Mesendoderm (in vitro differentiated cells): ENCODE data around the gene NRG3.

Experiments used
- DNase-seq: peaks from one replicate; pipeline ENCODE4 v3.0.0; 2013
- H2AK5ac ChIP-seq: 2 replicates; pipeline ENCODE4 v1.6.1; 2013; ENCODE audit warnings: low read length, inconsistent platforms
- H2BK120ac ChIP-seq: 2 replicates; pipeline ENCODE4 v1.6.1; 2013; ENCODE audit warnings: low read depth, mild to moderate bottlenecking, low read length, moderate library complexity, mixed read lengths
- H2BK15ac ChIP-seq: replicated peaks from 2 replicates; pipeline ENCODE4 v1.6.1; 2013; ENCODE audit warnings: low read depth, mild to moderate bottlenecking, moderate library complexity
- H2BK5ac ChIP-seq: 2 replicates; pipeline ENCODE4 v1.6.1; 2013; ENCODE audit warnings: low read length, inconsistent platforms
- H3K18ac ChIP-seq: 2 replicates; pipeline ENCODE4 v1.6.1; 2013; ENCODE audit warnings: mild to moderate bottlenecking, low read length, mixed read lengths
- H3K23ac ChIP-seq: one replicate; pipeline ENCODE4 v1.6.1; 2013; ENCODE audit warnings: low read length
- H3K27ac ChIP-seq: 2 replicates; pipeline ENCODE4 v1.5.1; 2013; ENCODE audit warnings: low read depth, mild to moderate bottlenecking, inconsistent platforms, low read length, moderate library complexity
- H3K27me3 ChIP-seq: 2 replicates; pipeline ENCODE4 v1.6.1; 2013; ENCODE audit warnings: low read length, control low read depth, mild to moderate bottlenecking, inconsistent platforms; ENCODE audit not compliant: insufficient read depth, poor library complexity
- H3K36me3 ChIP-seq: 2 replicates; pipeline ENCODE4 v1.6.1; 2013; ENCODE audit warnings: low read length, inconsistent platforms; ENCODE audit not compliant: control insufficient read depth, insufficient read depth
- H3K4ac ChIP-seq: one replicate; pipeline ENCODE4 v1.6.1; 2013; ENCODE audit warnings: low read depth, mild to moderate bottlenecking, low read length, moderate library complexity
- H3K4me1 ChIP-seq: 2 replicates; pipeline ENCODE4 v1.6.1; 2013; ENCODE audit warnings: low read depth, low read length, inconsistent platforms; ENCODE audit not compliant: control insufficient read depth
- H3K4me2 ChIP-seq: 2 replicates; pipeline ENCODE4 v1.6.1; 2013; ENCODE audit warnings: low read length
- H3K4me3 ChIP-seq: 2 replicates; pipeline ENCODE4 v1.5.1; 2013; ENCODE audit warnings: mild to moderate bottlenecking, low read length
- H3K56ac ChIP-seq: one replicate; pipeline ENCODE4 v1.6.1; 2013; ENCODE audit warnings: low read length
- H3K79me1 ChIP-seq: 2 replicates; pipeline ENCODE4 v1.6.1; 2013; ENCODE audit warnings: low read length, inconsistent platforms
- H3K79me2 ChIP-seq: 2 replicates; pipeline ENCODE4 v1.6.1; 2013; ENCODE audit warnings: mild to moderate bottlenecking, low read length; ENCODE audit not compliant: control insufficient read depth, insufficient read depth
- H3K9ac ChIP-seq: 2 replicates; pipeline ENCODE4 v1.6.1; 2013; ENCODE audit warnings: low read length, inconsistent platforms
- H4K5ac ChIP-seq: one replicate; pipeline ENCODE4 v1.6.1; 2013; ENCODE audit warnings: low read length
- H4K8ac ChIP-seq: one replicate; pipeline ENCODE4 v1.6.1; 2013; ENCODE audit warnings: low read depth, mild to moderate bottlenecking, control low read depth, low read length, moderate library complexity
- WGBS: extraction: QIAGEN DNeasy Blood & Tissue Kit; methylation state at CpG from one replicate; pipeline ENCODE4 v1.1.7; 2013; ENCODE audit warnings: low lambda C conversion rate, missing lambda C conversion rate; ENCODE audit not compliant: insufficient coverage; ENCODE audit errors: extremely low coverage; 5-methylcytosine and 5-hydroxymethylcytosine counted together

Gene NRG3

GRCh38 chr10:81995254-81995653, 120.3 kb downstream of the NRG3 start:
- H3K79me1 ChIP-seq: no peaks in the 10 kb centered on the region
- H2BK120ac ChIP-seq: no peak overlapping the region
- peak; percentile 3 for DNase-seq
- no peaks in the 10 kb centered on the region for H3K79me2 ChIP-seq
- no peaks in the 10 kb centered on the region for H3K4me1 ChIP-seq
- no peak overlapping the region for H3K23ac ChIP-seq
- no peak overlapping the region for H3K4me2 ChIP-seq
- H3K4ac ChIP-seq: no peak overlapping the region
- no peaks in the 10 kb centered on the region for H3K36me3 ChIP-seq
- no peak overlapping the region for H2BK5ac ChIP-seq
- no CpG with 5 or more reads among the region's 3 CpGs for WGBS
- H4K8ac ChIP-seq: no peak overlapping the region
- no peak overlapping the region for H2AK5ac ChIP-seq
- no peak overlapping the region for H2BK15ac ChIP-seq
- H4K5ac ChIP-seq: no peak overlapping the region
- no peak overlapping the region for H3K4me3 ChIP-seq
- H3K56ac ChIP-seq: no peak overlapping the region
- H3K27ac ChIP-seq: no peak overlapping the region
- H3K27me3 ChIP-seq: no peaks in the 10 kb centered on the region
- H3K9ac ChIP-seq: no peak overlapping the region
- no peak overlapping the region for H3K18ac ChIP-seq

GRCh38 chr10:81996927-81997326, 121.9 kb downstream of the NRG3 start:
- Histone ChIP-seq H3K18ac (no peak overlapping the region), H3K79me1 (no peaks in the 10 kb centered on the region), H3K4ac (no peak overlapping the region), H2BK15ac (no peak overlapping the region), H3K4me2 (no peak overlapping the region), H2BK5ac (no peak overlapping the region), H3K27me3 (no peaks in the 10 kb centered on the region), H3K23ac (no peak overlapping the region), H3K4me3 (no peak overlapping the region), H3K9ac (no peak overlapping the region), H3K4me1 (no peaks in the 10 kb centered on the region), H4K5ac (no peak overlapping the region), H3K56ac (no peak overlapping the region), H3K36me3 (no peaks in the 10 kb centered on the region), H3K79me2 (no peaks in the 10 kb centered on the region), H3K27ac (no peak overlapping the region), H2BK120ac (no peak overlapping the region), H2AK5ac (no peak overlapping the region), H4K8ac (no peak overlapping the region)
- DNase-seq: no peak
- no CpG with 5 or more reads among the region's 3 CpGs for WGBS

- Histone ChIP-seq H2BK5ac (no peak overlapping the region), H2BK15ac (no peak overlapping the region), H3K56ac (no peak overlapping the region), H2BK120ac (no peak overlapping the region), H3K4me1 (no peaks in the 10 kb centered on the region), H4K5ac (no peak overlapping the region), H3K36me3 (no peaks in the 10 kb centered on the region), H3K4me3 (no peak overlapping the region), H3K27ac (no peak overlapping the region), H3K4ac (no peak overlapping the region), H3K18ac (no peak overlapping the region), H2AK5ac (no peak overlapping the region), H4K8ac (no peak overlapping the region), H3K79me2 (no peaks in the 10 kb centered on the region), H3K9ac (no peak overlapping the region), H3K27me3 (no peaks in the 10 kb centered on the region), H3K4me2 (no peak overlapping the region), H3K79me1 (no peaks in the 10 kb centered on the region), H3K23ac (no peak overlapping the region)
- no CpG with 5 or more reads among the region's 4 CpGs for WGBS
- DNase-seq: no peak
Observed at GRCh38 chr10:82020999-82021398, 146.0 kb downstream of the NRG3 start.

GRCh38 chr10:82027711-82028110, 152.7 kb downstream of the NRG3 start:
- Histone ChIP-seq H3K4ac (no peak overlapping the region), H3K4me2 (no peak overlapping the region), H3K79me1 (no peaks in the 10 kb centered on the region), H3K4me1 (no peaks in the 10 kb centered on the region), H3K9ac (no peak overlapping the region), H4K5ac (no peak overlapping the region), H3K56ac (no peak overlapping the region), H2BK15ac (no peak overlapping the region), H2BK120ac (no peak overlapping the region), H2AK5ac (no peak overlapping the region), H2BK5ac (no peak overlapping the region), H3K27ac (no peak overlapping the region), H3K4me3 (no peak overlapping the region), H3K18ac (no peak overlapping the region), H3K79me2 (no peaks in the 10 kb centered on the region), H3K36me3 (no peaks in the 10 kb centered on the region), H3K27me3 (no peaks in the 10 kb centered on the region), H3K23ac (no peak overlapping the region), H4K8ac (no peak overlapping the region)
- no peak for DNase-seq
- no CpG with 5 or more reads among the region's 1 CpG for WGBS

- Histone ChIP-seq H3K4me3 (no peak overlapping the region), H3K23ac (no peak overlapping the region), H3K27me3 (no peaks in the 10 kb centered on the region), H2BK5ac (no peak overlapping the region), H3K56ac (no peak overlapping the region), H3K4me1 (no peaks in the 10 kb centered on the region), H3K4ac (no peak overlapping the region), H3K9ac (no peak overlapping the region), H3K36me3 (no peaks in the 10 kb centered on the region), H3K79me2 (no peaks in the 10 kb centered on the region), H3K4me2 (no peak overlapping the region), H2BK15ac (no peak overlapping the region), H2BK120ac (no peak overlapping the region), H4K5ac (no peak overlapping the region), H3K79me1 (no peaks in the 10 kb centered on the region), H4K8ac (no peak overlapping the region), H3K18ac (no peak overlapping the region), H3K27ac (no peak overlapping the region), H2AK5ac (no peak overlapping the region)
- no peak for DNase-seq
Observed at GRCh38 chr10:82037076-82037475, 162.1 kb downstream of the NRG3 start.

- Histone ChIP-seq H3K27ac (no peak overlapping the region), H4K5ac (no peak overlapping the region), H4K8ac (no peak overlapping the region), H3K56ac (no peak overlapping the region), H3K18ac (no peak overlapping the region), H3K4me3 (no peak overlapping the region), H3K4ac (no peak overlapping the region), H3K4me2 (no peak overlapping the region), H2BK120ac (no peak overlapping the region), H2BK15ac (no peak overlapping the region), H3K79me1 (no peaks in the 10 kb centered on the region), H3K23ac (no peak overlapping the region), H3K79me2 (no peaks in the 10 kb centered on the region), H3K9ac (no peak overlapping the region), H3K27me3 (no peaks in the 10 kb centered on the region), H3K4me1 (no peaks in the 10 kb centered on the region), H2BK5ac (no peak overlapping the region), H2AK5ac (no peak overlapping the region), H3K36me3 (no peaks in the 10 kb centered on the region)
- no peak for DNase-seq
Observed at GRCh38 chr10:82038587-82038986, 163.6 kb downstream of the NRG3 start.
